ENCODE measurements around the gene CELSR1. TPM values are rescaled to one million over a fixed set of nuclear protein-coding genes. Genes with fewer than 3 reads are reported as not detected.
A peak's percentile ranks its signal among the peaks of the same experiment; 100 is the strongest.

Gene CELSR1
- total RNA-seq, 2 experiments from 2014 or later, result 1.0 to 1.1 TPM

GRCh38 chr22:46569848-46570695 lies 32.7 kb upstream of the CELSR1 start:
- Mint-ChIP-seq H3K9me3 (no peaks in the 10 kb centered on the region), H3K36me3 (ENCODE audit: low read depth) (no peaks in the 10 kb centered on the region), H3K4me1 (ENCODE audit: low read depth) (peaks cover 2% of the 10 kb centered on the region), H3K4me3 (no peak overlapping the region), H3K27ac (no peak overlapping the region), H3K27me3 (no peaks in the 10 kb centered on the region)
- peaks cover 1% of the 10 kb centered on the region for H3K4me1 ChIP-seq (ENCODE audit: insufficient read depth, low read length)
- DNase-seq (peak in 1 of 14 experiments; percentile 6), ATAC-seq (ENCODE audit: poor library complexity) (no peak)
- TF ChIP-seq CTCF (IDR thresholded peaks at IDR 0.05), result no peak
- intact Hi-C loops (cut with DNase I, micrococcal nuclease), result no loop called here
- H3K27me3 ChIP-seq (ENCODE audit: control insufficient read depth in 1 of 2, insufficient read depth in 2 of 2, low read length in 2 of 2), result no peaks in the 10 kb centered on the region
- CTCF ChIA-PET, result no interaction called here
- POLR2A ChIA-PET, result no interaction called here
- peaks cover 14 to 32% of the 10 kb centered on the region in 2 experiments for H3K9me3 ChIP-seq (ENCODE audit: control insufficient read depth in 1 of 2, insufficient read depth in 1 of 2, low read length in 2 of 2)
- no peak overlapping the region for H3K4me3 ChIP-seq (ENCODE audit: low read length)
- H3K36me3 ChIP-seq (ENCODE audit: insufficient read depth, low read length), result no peaks in the 10 kb centered on the region
- H3K27ac ChIP-seq (ENCODE audit: low read depth in 1 of 2, low read length in 2 of 2), result no peak overlapping the region

GRCh38 chr22:46569055-46569847 lies 31.8 kb upstream of the CELSR1 start:
- POLR2A ChIA-PET, result no interaction called here

More at GRCh38 chr22:46569055-46569847, 31.8 kb upstream of the CELSR1 start:
- Histone ChIP-seq H3K27me3 (ENCODE audit: control insufficient read depth in 1 of 2, insufficient read depth in 2 of 2, low read length in 2 of 2) (no peaks in the 10 kb centered on the region), H3K4me3 (ENCODE audit: low read length) (no peak overlapping the region), H3K27ac (ENCODE audit: low read depth in 1 of 2, low read length in 2 of 2) (no peak overlapping the region), H3K9me3 (ENCODE audit: control insufficient read depth in 1 of 2, insufficient read depth in 1 of 2, low read length in 2 of 2) (peaks cover 14 to 32% of the 10 kb centered on the region in 2 experiments), H3K4me1 (ENCODE audit: insufficient read depth, low read length) (no peaks in the 10 kb centered on the region), H3K36me3 (ENCODE audit: insufficient read depth, low read length) (no peaks in the 10 kb centered on the region)
- Mint-ChIP-seq H3K4me3 (no peak overlapping the region), H3K9me3 (no peaks in the 10 kb centered on the region), H3K4me1 (ENCODE audit: low read depth) (no peaks in the 10 kb centered on the region), H3K27me3 (no peaks in the 10 kb centered on the region), H3K36me3 (ENCODE audit: low read depth) (no peaks in the 10 kb centered on the region), H3K27ac (no peak overlapping the region)
- DNase-seq, result no peak
- CTCF ChIA-PET, result no interaction called here
- no peak for TF ChIP-seq CTCF (IDR thresholded peaks at IDR 0.05)
- no peak for ATAC-seq (ENCODE audit: poor library complexity)
- intact Hi-C loops (cut with DNase I, micrococcal nuclease), result no loop called here

Data from CD4-positive, alpha-beta T cell (primary cell).